ENCODE data around the gene MEGF11.

DNA sequence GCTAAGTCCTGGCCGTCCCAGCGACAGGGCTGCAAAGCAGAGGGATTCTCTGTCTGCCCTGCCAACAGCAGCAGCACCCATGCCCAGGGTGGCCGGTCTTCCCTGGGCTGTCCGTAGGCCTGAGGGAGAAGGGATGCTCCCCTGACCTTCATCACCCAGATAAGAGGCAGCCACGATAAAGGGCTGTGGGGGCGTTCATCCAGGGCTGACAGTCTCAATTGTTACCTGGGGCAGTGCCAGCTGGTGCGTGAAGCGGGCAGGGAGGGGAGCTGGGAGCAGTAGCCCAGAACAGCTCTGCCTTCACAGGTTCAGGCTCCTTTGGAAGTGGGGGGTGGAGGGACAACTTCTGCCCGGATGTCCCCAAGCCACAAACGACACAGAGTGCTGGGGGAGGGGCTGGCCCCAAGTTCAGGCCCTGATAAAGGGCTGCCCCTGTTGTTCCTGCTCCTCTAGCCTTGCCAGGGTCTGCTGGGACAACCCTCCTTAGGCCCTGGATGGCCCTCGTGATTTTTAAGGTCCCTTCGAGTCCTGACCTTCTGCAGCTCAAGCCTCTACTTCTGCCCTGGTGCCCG is 289.6 kb downstream of the MEGF11 start:
- TF ChIP-seq, protein P1, sequence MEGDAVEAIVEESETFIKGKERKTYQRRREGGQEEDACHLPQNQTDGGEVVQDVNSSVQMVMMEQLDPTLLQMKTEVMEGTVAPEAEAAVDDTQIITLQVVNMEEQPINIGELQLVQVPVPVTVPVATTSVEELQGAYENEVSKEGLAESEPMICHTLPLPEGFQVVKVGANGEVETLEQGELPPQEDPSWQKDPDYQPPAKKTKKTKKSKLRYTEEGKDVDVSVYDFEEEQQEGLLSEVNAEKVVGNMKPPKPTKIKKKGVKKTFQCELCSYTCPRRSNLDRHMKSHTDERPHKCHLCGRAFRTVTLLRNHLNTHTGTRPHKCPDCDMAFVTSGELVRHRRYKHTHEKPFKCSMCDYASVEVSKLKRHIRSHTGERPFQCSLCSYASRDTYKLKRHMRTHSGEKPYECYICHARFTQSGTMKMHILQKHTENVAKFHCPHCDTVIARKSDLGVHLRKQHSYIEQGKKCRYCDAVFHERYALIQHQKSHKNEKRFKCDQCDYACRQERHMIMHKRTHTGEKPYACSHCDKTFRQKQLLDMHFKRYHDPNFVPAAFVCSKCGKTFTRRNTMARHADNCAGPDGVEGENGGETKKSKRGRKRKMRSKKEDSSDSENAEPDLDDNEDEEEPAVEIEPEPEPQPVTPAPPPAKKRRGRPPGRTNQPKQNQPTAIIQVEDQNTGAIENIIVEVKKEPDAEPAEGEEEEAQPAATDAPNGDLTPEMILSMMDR (IDR thresholded peaks at IDR 0.05; ENCODE audit: insufficient read depth, low read length, poor library complexity, severe bottlenecking), result no peak
- no peak for TF ChIP-seq EZH2phosphoT487 (conservative IDR thresholded peaks at IDR 0.05; ENCODE audit: low read length)
